A673 (cell line): ENCODE results near the gene RHPN2. TPM values are rescaled to one million over a fixed set of nuclear protein-coding genes. Genes with fewer than 3 reads are reported as not detected.

Experiments used
- BruUV-seq: library from RNA; stranded (reverse); fragments of 400-500 nt; replicated peaks from 2 replicates; lab custom pipeline; 2021; lab: Mats Ljungman, UMichigan
- CTCF ChIA-PET: fragments of 300-600 bp; sonication (Branson Sonifier 250); formaldehyde crosslinking; loops from one replicate; lab custom pipeline; 2022; ENCODE audit warnings: antibody characterized with exemption; lab: Charles Lee
- POLR2A ChIA-PET: fragments of 300-600 bp; sonication (Branson Sonifier 250); formaldehyde crosslinking; loops from one replicate; lab custom pipeline; 2022; ENCODE audit warnings: antibody characterized with exemption; ENCODE audit not compliant: low non-redundant PET; lab: Charles Lee
- DNase-seq: peaks from one replicate; pipeline ENCODE4 v3.0.0-alpha.2; 2015; ENCODE audit warnings: low spot score
- H3K27ac ChIP-seq: fragments of 200-600 bp; sonication (generic); 2 replicates; pipeline ENCODE4 v1.5.1; 2016; ENCODE audit warnings: mixed run types, low read depth, mild to moderate bottlenecking, mixed read lengths, antibody characterized with exemption, low read length; ENCODE audit not compliant: poor library complexity, severe bottlenecking
- H3K27me3 ChIP-seq: fragments of 200-600 bp; sonication (generic); replicated peaks from 2 replicates; pipeline ENCODE4 v1.6.1; 2017; ENCODE audit warnings: mixed run types, low read depth, mild to moderate bottlenecking, mixed read lengths, antibody characterized with exemption, low read length; ENCODE audit not compliant: insufficient read depth, poor library complexity
- H3K36me3 ChIP-seq: fragments of 200-600 bp; sonication (generic); 2 replicates; pipeline ENCODE4 v1.6.1; 2016; ENCODE audit warnings: mixed run types, mild to moderate bottlenecking, mixed read lengths, antibody characterized with exemption, low read length; ENCODE audit not compliant: insufficient read depth, poor library complexity, severe bottlenecking
- H3K4me1 ChIP-seq: fragments of 200-600 bp; sonication (generic); 2 replicates; pipeline ENCODE4 v1.6.1; 2017; ENCODE audit warnings: mixed run types, mild to moderate bottlenecking, mixed read lengths, antibody characterized with exemption, low read length; ENCODE audit not compliant: insufficient read depth, poor library complexity, severe bottlenecking
- H3K4me3 ChIP-seq: fragments of 200-600 bp; sonication (generic); 2 replicates; pipeline ENCODE4 v1.5.1; 2016; ENCODE audit warnings: low read depth, mixed run types, mild to moderate bottlenecking, mixed read lengths, low read length; ENCODE audit not compliant: poor library complexity, severe bottlenecking
- H3K9me3 ChIP-seq: fragments of 200-600 bp; sonication (generic); 2 replicates; pipeline ENCODE4 v1.6.1; 2016; ENCODE audit warnings: mixed run types, low read depth, mild to moderate bottlenecking, mixed read lengths, antibody characterized with exemption, low read length; ENCODE audit not compliant: poor library complexity, severe bottlenecking
- EZH2 ChIP-seq: fragments of 200-600 bp; sonication (generic); IDR thresholded peaks from 2 replicates; pipeline ENCODE4 v1.6.1; 2017; ENCODE audit warnings: borderline replicate concordance, low read depth, mild to moderate bottlenecking, mixed read lengths, antibody characterized with exemption, low read length; ENCODE audit not compliant: poor library complexity, severe bottlenecking
- intact Hi-C: fragments of 100-400 bp; cut with micrococcal nuclease; formaldehyde crosslinking; loops from one replicate; pipeline ENCODE4 v1.10.0; 2022; ENCODE audit not compliant: unreplicated experiment
- total RNA-seq: library from RNA; stranded (reverse); gene quantifications from 2 replicates; pipeline ENCODE4 v1.2.3, GENCODE V29; 2021
- TF ChIP-seq, protein P1 (sequence below): fragments of 300-800, 200-600 bp; sonication (generic); conservative IDR thresholded peaks from 2 replicates; pipeline ENCODE4 v1.5.1; 2017; ENCODE audit warnings: low read depth, mild to moderate bottlenecking, antibody characterized with exemption, low read length, moderate library complexity, mixed read lengths

The RHPN2 gene
- total RNA-seq, 1 experiment from 2014 or later, result 10.5 TPM

- TF ChIP-seq, protein P1, sequence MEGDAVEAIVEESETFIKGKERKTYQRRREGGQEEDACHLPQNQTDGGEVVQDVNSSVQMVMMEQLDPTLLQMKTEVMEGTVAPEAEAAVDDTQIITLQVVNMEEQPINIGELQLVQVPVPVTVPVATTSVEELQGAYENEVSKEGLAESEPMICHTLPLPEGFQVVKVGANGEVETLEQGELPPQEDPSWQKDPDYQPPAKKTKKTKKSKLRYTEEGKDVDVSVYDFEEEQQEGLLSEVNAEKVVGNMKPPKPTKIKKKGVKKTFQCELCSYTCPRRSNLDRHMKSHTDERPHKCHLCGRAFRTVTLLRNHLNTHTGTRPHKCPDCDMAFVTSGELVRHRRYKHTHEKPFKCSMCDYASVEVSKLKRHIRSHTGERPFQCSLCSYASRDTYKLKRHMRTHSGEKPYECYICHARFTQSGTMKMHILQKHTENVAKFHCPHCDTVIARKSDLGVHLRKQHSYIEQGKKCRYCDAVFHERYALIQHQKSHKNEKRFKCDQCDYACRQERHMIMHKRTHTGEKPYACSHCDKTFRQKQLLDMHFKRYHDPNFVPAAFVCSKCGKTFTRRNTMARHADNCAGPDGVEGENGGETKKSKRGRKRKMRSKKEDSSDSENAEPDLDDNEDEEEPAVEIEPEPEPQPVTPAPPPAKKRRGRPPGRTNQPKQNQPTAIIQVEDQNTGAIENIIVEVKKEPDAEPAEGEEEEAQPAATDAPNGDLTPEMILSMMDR, result no peak
- TF ChIP-seq EZH2, result no peak
- ChIA-PET CTCF (no interaction called here), POLR2A (no interaction called here)
- DNase-seq, result no peak
- Histone ChIP-seq H3K27ac (no peak overlapping the region), H3K27me3 (no peaks in the 10 kb centered on the region), H3K4me1 (no peaks in the 10 kb centered on the region), H3K9me3 (no peaks in the 10 kb centered on the region), H3K4me3 (no peak overlapping the region), H3K36me3 (peaks cover 38% of the 10 kb centered on the region)
- BruUV-seq, result no TSS peak
- intact Hi-C loops, result no loop called here
Measured at GRCh38 chr19:33110137-33110910, 45.6 kb upstream of the RHPN2 start.

- H3K36me3 ChIP-seq, result peaks cover 26% of the 10 kb centered on the region
- POLR2A ChIA-PET, result no interaction called here
- no peaks in the 10 kb centered on the region for H3K9me3 ChIP-seq
- DNase-seq, result no peak
- H3K4me1 ChIP-seq, result no peaks in the 10 kb centered on the region
- no peak overlapping the region for H3K4me3 ChIP-seq
- CTCF ChIA-PET, result no interaction called here
- H3K27ac ChIP-seq, result no peak overlapping the region
- no peaks in the 10 kb centered on the region for H3K27me3 ChIP-seq
- no peak for TF ChIP-seq EZH2
- TF ChIP-seq, protein P1, result no peak
- BruUV-seq, result no TSS peak
- intact Hi-C loops, result no loop called here
Measured at GRCh38 chr19:33108161-33108560, 43.5 kb upstream of the RHPN2 start.

DNA sequence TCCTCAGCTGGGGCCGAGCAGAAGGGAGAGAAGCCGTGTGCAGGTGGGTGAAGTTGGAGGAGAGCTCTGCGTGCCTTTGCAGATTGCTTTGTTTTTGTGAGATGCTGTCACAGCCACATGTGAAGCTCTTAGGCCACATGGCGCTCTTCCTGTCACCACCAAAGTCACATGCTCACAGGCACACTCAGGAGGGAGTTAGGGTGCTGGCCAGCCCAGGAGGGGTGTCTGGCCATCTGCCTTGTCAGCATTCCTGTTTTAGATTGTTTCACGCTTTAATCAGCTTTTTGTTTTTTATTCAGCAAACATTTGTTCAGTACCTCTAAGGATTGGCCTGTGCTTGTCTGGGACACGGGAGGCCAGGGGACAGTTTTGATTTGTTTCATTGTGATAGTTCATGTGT, 38.2 kb upstream of the RHPN2 start:
- no peak overlapping the region for H3K4me3 ChIP-seq
- ChIA-PET POLR2A (no interaction called here), CTCF (no interaction called here)
- no peak for DNase-seq
- H3K4me1 ChIP-seq, result no peaks in the 10 kb centered on the region
- H3K36me3 ChIP-seq, result peaks cover 31% of the 10 kb centered on the region
- TF ChIP-seq, protein P1, result no peak
- TF ChIP-seq EZH2, result no peak
- no peak overlapping the region for H3K27ac ChIP-seq
- H3K9me3 ChIP-seq, result no peaks in the 10 kb centered on the region
- intact Hi-C loops, result no loop called here
- H3K27me3 ChIP-seq, result no peaks in the 10 kb centered on the region
- BruUV-seq, result no TSS peak
